AG04450 (cell line): ENCODE measurements around the gene OSBPL5. TPM values are rescaled to one million over a fixed set of nuclear protein-coding genes. Genes with fewer than 3 reads are reported as not detected.

Experiments used
- CTCF ChIA-PET: fragments of 300-600, 350-600 bp; formaldehyde crosslinking; extraction: SDS; loops from one replicate; lab custom pipeline; 2022; ENCODE audit warnings: antibody characterized with exemption, inconsistent platforms; lab: Charles Lee
- POLR2A ChIA-PET: fragments of 350-600 bp; formaldehyde crosslinking; extraction: SDS; loops from one replicate; lab custom pipeline; 2021; ENCODE audit warnings: antibody characterized with exemption, inconsistent platforms; lab: Yijun Ruan, JAX
- DNase-seq: peaks from one replicate; pipeline ENCODE4 v3.0.0-alpha.2; 2011; ENCODE audit warnings: low read depth, low spot score
- H3K27ac ChIP-seq: one replicate; pipeline ENCODE4 v1.5.1; 2012; ENCODE audit warnings: low read depth, low read length, control low read depth
- H3K27me3 ChIP-seq: one replicate; pipeline ENCODE4 v1.6.0; 2012; ENCODE audit warnings: low read length; ENCODE audit not compliant: control insufficient read depth, insufficient read depth
- H3K4me3 ChIP-seq: 2 replicates; pipeline ENCODE4 v1.5.1; 2011; ENCODE audit warnings: mild to moderate bottlenecking, low read depth, low read length, control low read depth
- H3K9me3 ChIP-seq: 2 replicates; pipeline ENCODE4 v1.5.1; 2012; ENCODE audit warnings: low read length; ENCODE audit not compliant: control insufficient read depth, insufficient read depth
- CTCF ChIP-seq: IDR thresholded peaks from 2 replicates; pipeline ENCODE4 v1.5.1; 2011; ENCODE audit warnings: low read depth, low read length, control low read depth, inconsistent platforms
- polyA plus RNA-seq: library from polyadenylated mRNA; depleted of rRNA; stranded (reverse); fragments of >200 nt; gene quantifications from 2 replicates; pipeline ENCODE4 v1.2.3, GENCODE V29; 2011

Gene OSBPL5
- polyA plus RNA-seq, 1 experiment, result 7.4 TPM

DNA sequence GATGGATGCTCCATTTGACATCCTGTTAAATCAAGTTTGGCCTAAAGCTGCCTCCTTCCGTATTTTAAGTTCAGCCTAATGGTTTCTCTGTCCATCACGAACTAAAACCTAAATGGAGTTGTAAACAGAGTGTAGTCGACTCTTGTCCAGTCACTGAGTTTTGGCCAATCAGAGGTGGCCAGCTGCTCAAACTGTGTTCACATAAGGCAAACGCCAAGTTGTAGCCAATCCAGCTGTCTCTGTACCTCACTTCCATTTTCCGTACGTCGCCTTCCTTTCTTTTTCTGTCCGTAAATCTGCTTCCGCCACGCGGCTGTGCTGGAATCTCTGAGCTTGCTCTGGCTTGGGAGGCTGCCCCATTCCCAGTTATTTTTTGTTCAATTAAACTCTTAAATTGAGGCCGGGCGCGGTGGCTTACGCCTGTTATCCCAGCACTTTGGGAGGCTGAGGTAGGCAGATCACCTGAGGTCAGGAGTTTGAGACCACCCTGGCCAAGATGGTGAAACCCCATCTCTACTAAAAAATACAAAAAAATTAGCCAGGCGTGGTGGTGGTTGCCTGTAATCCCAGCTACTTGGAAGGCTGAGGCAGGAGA, 87.2 kb downstream of the OSBPL5 start:
- CTCF ChIA-PET, result interaction anchor here (1.4 kb wide), 1 partner anchor 13 kb away, joined by 8 read pairs; no protein-coding TSS in a partner anchor
- Histone ChIP-seq H3K27ac (no peak overlapping the region), H3K4me3 (no peak overlapping the region), H3K27me3 (peaks cover 3% of the 10 kb centered on the region), H3K9me3 (no peaks in the 10 kb centered on the region)
- TF ChIP-seq CTCF, result no peak
- DNase-seq, result no peak
- POLR2A ChIA-PET, result no interaction called here

DNA sequence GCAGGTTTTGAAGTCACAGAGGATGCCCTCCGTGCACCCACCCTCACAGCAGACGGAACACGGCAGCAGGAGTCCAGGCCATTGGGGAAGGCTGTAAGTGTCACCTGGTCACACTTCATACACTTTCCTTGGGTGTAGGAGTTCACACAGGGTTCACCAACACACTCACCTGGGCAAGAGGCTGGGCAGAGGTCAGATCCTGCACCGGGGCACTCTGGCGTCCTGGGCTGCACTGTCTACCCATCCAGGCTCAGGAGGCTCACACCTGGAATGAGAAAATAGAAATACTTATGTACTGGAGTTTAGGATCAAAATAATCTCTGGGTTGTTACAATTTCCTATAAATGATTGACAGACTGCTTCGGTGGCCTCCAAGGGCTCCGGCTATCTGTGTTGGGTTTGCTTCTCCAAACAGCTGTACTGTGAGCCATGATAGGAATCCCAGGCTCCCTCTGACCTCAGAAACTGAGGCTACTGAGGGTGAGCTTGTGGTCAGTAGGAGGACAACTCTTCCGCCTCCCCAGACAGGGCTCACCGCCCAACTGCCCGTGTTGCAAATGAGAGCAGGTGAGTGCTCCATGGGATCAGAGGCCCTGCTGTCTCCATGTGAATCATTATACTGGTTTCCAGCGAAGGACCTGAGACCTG, 87.8 kb downstream of the OSBPL5 start:
- no peak for DNase-seq
- Histone ChIP-seq H3K27me3 (peaks cover 3% of the 10 kb centered on the region), H3K4me3 (no peak overlapping the region), H3K27ac (no peak overlapping the region), H3K9me3 (no peaks in the 10 kb centered on the region)
- no peak for TF ChIP-seq CTCF
- CTCF ChIA-PET, result interaction anchor here (0.9 to 1.4 kb wide), 2 partner anchors 14 to 17 kb away, joined by 3 to 8 read pairs; no protein-coding TSS in a partner anchor
- POLR2A ChIA-PET, result no interaction called here

DNA sequence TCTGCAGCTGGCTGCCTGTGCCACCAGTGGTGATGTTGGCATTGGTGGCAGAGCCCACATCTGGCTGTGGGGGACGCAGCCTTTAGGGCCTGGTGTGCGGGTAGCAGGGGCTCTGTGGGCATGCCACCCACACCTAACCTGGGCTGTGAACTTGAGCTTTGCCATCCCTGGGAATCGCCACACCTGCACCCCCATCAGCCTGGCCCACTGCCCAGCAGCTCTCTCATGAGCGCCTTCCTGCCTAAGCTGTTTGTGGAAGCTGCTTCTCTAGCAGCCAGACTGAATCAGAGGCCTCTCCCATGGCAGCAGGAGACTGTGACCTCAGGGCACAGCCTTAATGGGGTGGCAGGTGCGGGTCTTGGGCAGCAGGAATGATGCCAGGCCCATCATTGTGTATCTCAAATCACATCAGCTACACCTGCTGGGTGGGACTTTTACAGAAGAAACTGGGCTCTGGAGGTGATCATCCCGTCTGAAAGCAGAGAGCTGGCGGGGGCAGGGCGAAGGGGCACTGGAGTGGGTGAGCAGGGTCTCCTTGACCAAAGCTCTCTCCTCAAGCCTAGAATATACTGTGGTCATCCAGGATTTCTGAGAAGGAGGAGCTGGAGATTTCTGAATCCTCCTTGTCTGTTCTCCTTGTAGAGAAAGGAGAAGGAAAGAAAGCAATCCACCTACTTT, 90.1 kb downstream of the OSBPL5 start:
- no peak for DNase-seq
- TF ChIP-seq CTCF, result no peak
- Histone ChIP-seq H3K27me3 (peaks cover 3% of the 10 kb centered on the region), H3K4me3 (no peak overlapping the region), H3K9me3 (no peaks in the 10 kb centered on the region), H3K27ac (no peak overlapping the region)
- CTCF ChIA-PET, result no interaction called here
- POLR2A ChIA-PET, result no interaction called here

GRCh38 chr11:3073029-3073435, 92.1 kb downstream of the OSBPL5 start:
- POLR2A ChIA-PET, result no interaction called here
- CTCF ChIA-PET, result no interaction called here
- DNase-seq, result no peak

More at GRCh38 chr11:3073029-3073435, 92.1 kb downstream of the OSBPL5 start:
- H3K4me3 ChIP-seq, result no peak overlapping the region
- TF ChIP-seq CTCF, result no peak
- no peaks in the 10 kb centered on the region for H3K9me3 ChIP-seq
- H3K27ac ChIP-seq, result no peak overlapping the region
- no peaks in the 10 kb centered on the region for H3K27me3 ChIP-seq
